ENCODE measurements around the gene HTT-AS.
"Not testable (repeated sequence)": the region's sequence is repeated elsewhere in the genome, so short reads cannot be mapped to it uniquely, and the experiment has no call there.

HTT-AS gene

GRCh38 chr4:3060946-3061345 lies 13.4 kb downstream of the HTT-AS start:
- Histone ChIP-seq H2AFZ (ENCODE audit: low read depth) (no peak overlapping the region), H3K4me2 (no peak overlapping the region), H3K4me3 (IDR thresholded peaks at IDR 0.05; ENCODE audit: insufficient read depth, low read depth, low read length) (no peak overlapping the region), H3K9ac (no peak overlapping the region), H3K79me2 (ENCODE audit: insufficient read depth, low read depth) (no peaks in the 10 kb centered on the region), H3K4me1 (ENCODE audit: low read depth, poor library complexity, severe bottlenecking) (no peaks in the 10 kb centered on the region), H3K27me3 (ENCODE audit: insufficient read depth, low read depth) (peaks cover 49% of the 10 kb centered on the region; the same call in 1 of the 2 replicates), H4K20me1 (ENCODE audit: insufficient read depth) (no peaks in the 10 kb centered on the region), H3K27ac (no peak overlapping the region), H3K36me3 (ENCODE audit: insufficient read depth) (no peaks in the 10 kb centered on the region)
- TF ChIP-seq, protein P1, sequence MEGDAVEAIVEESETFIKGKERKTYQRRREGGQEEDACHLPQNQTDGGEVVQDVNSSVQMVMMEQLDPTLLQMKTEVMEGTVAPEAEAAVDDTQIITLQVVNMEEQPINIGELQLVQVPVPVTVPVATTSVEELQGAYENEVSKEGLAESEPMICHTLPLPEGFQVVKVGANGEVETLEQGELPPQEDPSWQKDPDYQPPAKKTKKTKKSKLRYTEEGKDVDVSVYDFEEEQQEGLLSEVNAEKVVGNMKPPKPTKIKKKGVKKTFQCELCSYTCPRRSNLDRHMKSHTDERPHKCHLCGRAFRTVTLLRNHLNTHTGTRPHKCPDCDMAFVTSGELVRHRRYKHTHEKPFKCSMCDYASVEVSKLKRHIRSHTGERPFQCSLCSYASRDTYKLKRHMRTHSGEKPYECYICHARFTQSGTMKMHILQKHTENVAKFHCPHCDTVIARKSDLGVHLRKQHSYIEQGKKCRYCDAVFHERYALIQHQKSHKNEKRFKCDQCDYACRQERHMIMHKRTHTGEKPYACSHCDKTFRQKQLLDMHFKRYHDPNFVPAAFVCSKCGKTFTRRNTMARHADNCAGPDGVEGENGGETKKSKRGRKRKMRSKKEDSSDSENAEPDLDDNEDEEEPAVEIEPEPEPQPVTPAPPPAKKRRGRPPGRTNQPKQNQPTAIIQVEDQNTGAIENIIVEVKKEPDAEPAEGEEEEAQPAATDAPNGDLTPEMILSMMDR (conservative IDR thresholded peaks at IDR 0.05; ENCODE audit: low read depth, low read length), result no peak

DNA sequence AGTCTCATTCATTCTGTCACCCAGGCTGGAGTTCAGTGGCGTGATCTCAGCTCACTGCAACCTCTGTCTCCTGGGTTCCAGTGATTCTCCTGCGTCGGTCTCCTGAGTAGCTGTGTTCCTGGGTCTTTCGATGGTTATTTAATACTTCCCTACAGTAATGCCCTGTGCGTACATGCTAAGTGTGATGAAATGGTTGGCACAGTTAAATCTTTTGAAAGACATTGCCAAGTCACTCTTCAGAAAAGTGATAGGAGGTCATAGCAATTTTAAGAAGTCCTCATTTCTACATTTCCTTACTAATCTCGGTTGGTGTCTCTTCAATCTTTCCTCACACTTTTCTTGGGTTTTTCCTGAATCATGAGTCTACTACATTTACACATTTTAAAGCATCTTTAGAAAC lies 14.4 kb downstream of the HTT-AS start:
- Histone ChIP-seq H3K79me2 (ENCODE audit: insufficient read depth, low read depth) (no peaks in the 10 kb centered on the region), H3K27me3 (ENCODE audit: insufficient read depth, low read depth) (peaks cover 55% of the 10 kb centered on the region; the same call in 1 of the 2 replicates), H2AFZ (ENCODE audit: low read depth) (no peak overlapping the region), H3K36me3 (ENCODE audit: insufficient read depth) (no peaks in the 10 kb centered on the region), H3K4me3 (IDR thresholded peaks at IDR 0.05; ENCODE audit: insufficient read depth, low read depth, low read length) (no peak overlapping the region), H3K4me2 (no peak overlapping the region), H3K27ac (no peak overlapping the region), H3K4me1 (ENCODE audit: low read depth, poor library complexity, severe bottlenecking) (no peaks in the 10 kb centered on the region), H4K20me1 (ENCODE audit: insufficient read depth) (no peaks in the 10 kb centered on the region), H3K9ac (no peak overlapping the region)
- TF ChIP-seq, protein P1 (conservative IDR thresholded peaks at IDR 0.05; ENCODE audit: low read depth, low read length), result no peak

DNA sequence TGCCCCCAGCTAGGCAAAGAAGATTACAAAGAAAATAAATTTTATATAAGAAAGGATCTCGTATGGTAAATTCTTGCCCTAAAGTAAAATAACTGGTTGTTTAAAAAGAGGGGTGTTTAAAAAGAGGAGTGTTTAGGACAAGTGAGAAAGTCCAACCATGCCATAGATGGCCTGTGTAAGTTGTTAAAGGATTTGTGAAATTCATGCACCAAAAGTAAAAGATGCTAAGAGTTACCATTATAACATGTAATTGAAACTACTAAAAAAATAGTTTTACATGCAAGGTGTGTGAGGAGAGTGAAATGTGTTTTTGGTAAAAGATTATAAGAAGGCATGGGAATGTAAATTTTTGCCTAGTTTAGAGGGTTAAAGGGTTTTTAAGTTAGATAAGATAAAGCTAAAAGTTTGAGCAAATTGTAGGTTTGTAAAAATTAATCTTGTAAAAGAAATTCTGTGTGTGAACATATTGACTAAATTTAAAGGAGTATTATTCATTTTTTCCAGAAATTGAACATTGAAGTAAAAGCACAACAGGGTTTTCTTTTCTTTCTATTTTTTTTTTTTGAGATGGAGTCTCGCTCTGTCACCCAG lies 20.1 kb downstream of the HTT-AS start:
- Histone ChIP-seq H3K27ac (no peak overlapping the region), H3K9ac (no peak overlapping the region), H3K27me3 (ENCODE audit: insufficient read depth, low read depth) (peaks cover 52% of the 10 kb centered on the region; the same call in 1 of the 2 replicates), H3K4me2 (no peak overlapping the region), H3K4me1 (ENCODE audit: low read depth, poor library complexity, severe bottlenecking) (no peaks in the 10 kb centered on the region), H3K4me3 (IDR thresholded peaks at IDR 0.05; ENCODE audit: insufficient read depth, low read depth, low read length) (no peak overlapping the region), H2AFZ (ENCODE audit: low read depth) (no peak overlapping the region), H3K36me3 (ENCODE audit: insufficient read depth) (no peaks in the 10 kb centered on the region), H4K20me1 (ENCODE audit: insufficient read depth) (no peaks in the 10 kb centered on the region), H3K79me2 (ENCODE audit: insufficient read depth, low read depth) (no peaks in the 10 kb centered on the region)
- TF ChIP-seq, protein P1 (conservative IDR thresholded peaks at IDR 0.05; ENCODE audit: low read depth, low read length), result no peak

DNA sequence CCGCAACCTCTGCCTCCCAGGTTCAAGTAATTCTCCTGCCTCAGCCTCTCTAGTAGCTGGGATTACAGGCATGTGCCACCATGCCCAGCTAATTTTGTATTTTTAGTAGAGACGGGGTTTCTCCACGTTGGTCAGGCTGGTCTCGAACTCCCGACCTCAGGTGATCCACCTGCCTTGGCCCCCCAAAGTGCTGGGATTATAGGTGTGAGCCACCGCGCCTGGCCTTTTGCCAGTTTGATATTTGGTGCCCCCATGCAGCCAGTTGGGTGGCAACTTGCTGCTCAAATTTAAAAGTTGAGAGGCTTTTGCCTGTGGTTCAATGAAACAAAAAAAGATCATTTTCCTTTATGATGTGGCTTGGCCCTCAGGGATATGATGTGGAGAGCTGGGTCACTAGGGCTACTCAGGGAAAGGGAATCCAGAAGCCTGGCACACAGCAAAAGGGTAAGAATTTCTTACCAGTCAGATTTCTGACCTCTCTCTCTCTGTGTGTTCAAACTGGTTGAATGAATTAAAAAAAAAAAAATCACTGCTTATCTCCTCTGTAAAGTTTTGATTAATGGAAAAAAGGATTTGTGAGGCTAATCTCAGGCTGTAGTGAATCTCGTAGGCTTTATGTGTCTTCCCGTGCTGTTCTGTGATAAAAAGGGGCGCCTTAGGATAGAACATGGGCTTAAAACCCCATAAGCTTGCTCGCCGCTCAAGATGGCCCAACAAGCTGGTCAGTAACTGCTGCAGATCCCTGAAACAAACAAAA lies 23.0 kb downstream of the HTT-AS start:
- H3K79me2 ChIP-seq (ENCODE audit: insufficient read depth, low read depth); H3K27ac ChIP-seq; H3K4me2 ChIP-seq; H3K4me1 ChIP-seq (ENCODE audit: low read depth, poor library complexity, severe bottlenecking); H3K4me3 ChIP-seq (IDR thresholded peaks at IDR 0.05; ENCODE audit: insufficient read depth, low read depth, low read length); H2AFZ ChIP-seq (ENCODE audit: low read depth); H3K9ac ChIP-seq; H4K20me1 ChIP-seq (ENCODE audit: insufficient read depth); H3K36me3 ChIP-seq (ENCODE audit: insufficient read depth): not testable (repeated sequence)
- H3K27me3 ChIP-seq (ENCODE audit: insufficient read depth, low read depth), result peaks cover 42% of the 10 kb centered on the region; the same call in 1 of the 2 replicates

Measured in KMS-11 (cell line).